GM12878 (cell line): ENCODE results near the gene RNASE7. TPM values are rescaled to one million over a fixed set of nuclear protein-coding genes. Genes with fewer than 3 reads are reported as not detected.

ENCODE experiments used
- ATAC-seq: fragments of 200-7000 bp; cut with Tn5 transposase; 3 replicates; pipeline ENCODE4 v1.9.1; 2020; ENCODE audit warnings: mild to moderate bottlenecking, moderate library complexity
- BruUV-seq: library from RNA; stranded (reverse); fragments of 400-500 nt; replicated peaks from 2 replicates; lab custom pipeline; 2021; lab: Mats Ljungman, UMichigan
- CTCF ChIA-PET: fragments of 300-600 bp; sonication (Branson Sonifier 250); formaldehyde crosslinking; extraction: SDS; loops from one replicate; lab custom pipeline; 2021; ENCODE audit warnings: inconsistent platforms; lab: Yijun Ruan, JAX
- POLR2A ChIA-PET: fragments of 350-600 bp; formaldehyde crosslinking; extraction: SDS; loops from one replicate; lab custom pipeline; 2021; ENCODE audit warnings: inconsistent platforms; lab: Charles Lee
- RAD21 ChIA-PET: fragments of 300-600 bp; sonication (Branson Sonifier 250); formaldehyde crosslinking; loops from one replicate; lab custom pipeline; 2023; ENCODE audit warnings: antibody characterized with exemption; ENCODE audit not compliant: unreplicated experiment; lab: Charles Lee
- SMC1A ChIA-PET: fragments of 300-600 bp; sonication (Branson Sonifier 250); formaldehyde crosslinking; loops from one replicate; lab custom pipeline; 2023; ENCODE audit not compliant: unreplicated experiment, uncharacterized antibody; lab: Charles Lee
- DNase-seq: peaks from one replicate; pipeline ENCODE4 v3.0.0-alpha.2; 2011; ENCODE audit warnings: low read depth, low spot score
- FAIRE-seq: peaks from 3 replicates; lab custom pipeline; 2011; peaks lifted over from hg19 to GRCh38; lab: Jason Lieb, UNC
- H2AFZ ChIP-seq: 2 replicates; pipeline ENCODE4 v1.6.0; 2011; ENCODE audit warnings: low read depth, low read length, control low read depth; ENCODE audit not compliant: control insufficient read depth
- H3K27ac ChIP-seq: 2 replicates; pipeline ENCODE4 v1.5.1; 2011; ENCODE audit warnings: control low read depth; ENCODE audit not compliant: control insufficient read depth, insufficient read depth
- H3K27me3 ChIP-seq, 2 experiments: replicated peaks in 1 of 2; 2 replicates each; pipeline versions ENCODE4 v1.6.0 to v1.6.1; 2011; ENCODE audit warnings: low read length in 1 of 2; ENCODE audit not compliant: control insufficient read depth in 2 of 2, insufficient read depth in 2 of 2
- H3K36me3 ChIP-seq, 2 experiments: 2 replicates each; pipeline ENCODE4 v1.5.1; 2011; ENCODE audit warnings: low read length in 1 of 2; ENCODE audit not compliant: control insufficient read depth in 2 of 2, insufficient read depth in 2 of 2
- H3K4me1 ChIP-seq: 2 replicates; pipeline ENCODE4 v1.6.1; 2011; ENCODE audit warnings: mild to moderate bottlenecking, low read length, moderate library complexity, mixed read lengths; ENCODE audit not compliant: control insufficient read depth, insufficient read depth
- H3K4me2 ChIP-seq: 2 replicates; pipeline ENCODE4 v1.6.0; 2011; ENCODE audit warnings: control low read depth; ENCODE audit not compliant: control insufficient read depth, insufficient read depth
- H3K4me3 ChIP-seq: fragments of 200-600 bp; sonication (generic); 2 replicates; pipeline ENCODE4 v1.5.1; 2016
- H3K79me2 ChIP-seq: 2 replicates; pipeline ENCODE4 v1.6.0; 2011; ENCODE audit warnings: low read length; ENCODE audit not compliant: control insufficient read depth, insufficient read depth
- H3K9ac ChIP-seq: 2 replicates; pipeline ENCODE4 v1.8.0; 2011; ENCODE audit warnings: low read length, control low read depth, mixed read lengths; ENCODE audit not compliant: control insufficient read depth, insufficient read depth
- H3K9me3 ChIP-seq: replicated peaks from 3 replicates; pipeline ENCODE4 v1.5.1; 2011; ENCODE audit warnings: mild to moderate bottlenecking, low read length; ENCODE audit not compliant: control insufficient read depth, insufficient read depth
- H4K20me1 ChIP-seq: 2 replicates; pipeline ENCODE4 v1.6.0; 2011; ENCODE audit not compliant: control insufficient read depth, insufficient read depth
- BCL3 ChIP-seq: IDR thresholded peaks from 2 replicates; pipeline ENCODE4 v1.6.1; 2011; ENCODE audit warnings: borderline replicate concordance, low read depth, mild to moderate bottlenecking, moderate library complexity, low read length; ENCODE audit not compliant: insufficient read depth, poor library complexity, severe bottlenecking
- JUNB ChIP-seq: IDR thresholded peaks from 2 replicates; pipeline ENCODE4 v1.6.1; 2016; ENCODE audit warnings: antibody characterized with exemption, mild to moderate bottlenecking
- MTA2 ChIP-seq: fragments of 450-650 bp; IDR thresholded peaks from 2 replicates; pipeline ENCODE4 v1.6.1; 2016; ENCODE audit warnings: low read depth, mild to moderate bottlenecking, moderate library complexity
- MYB ChIP-seq: fragments of 150-350 bp; IDR thresholded peaks from 2 replicates; pipeline ENCODE4 v1.6.1; 2014; ENCODE audit warnings: mild to moderate bottlenecking, low read depth, low read length, borderline replicate concordance
- POLR2AphosphoS2 ChIP-seq: IDR thresholded peaks from 2 replicates; pipeline ENCODE4 v1.6.1; 2011; ENCODE audit warnings: low read depth, mild to moderate bottlenecking, low read length, improper control_type of control experiment, moderate library complexity
- SREBF1 ChIP-seq: IDR thresholded peaks from 2 replicates; pipeline ENCODE4 v1.6.1; 2012; ENCODE audit warnings: mild to moderate bottlenecking, low read length
- STAT3 ChIP-seq: IDR thresholded peaks from 2 replicates; pipeline ENCODE4 v1.6.1; 2011; ENCODE audit warnings: low read depth, low read length, improper control_type of control experiment
- TAF1 ChIP-seq: IDR thresholded peaks from 2 replicates; pipeline ENCODE4 v1.6.1; 2011; ENCODE audit warnings: mild to moderate bottlenecking, low read depth, low read length, borderline replicate concordance
- WGBS: methylation state at CpG from one replicate; pipeline ENCODE4 v1.1.6; 2016; ENCODE audit warnings: low lambda C conversion rate; ENCODE audit not compliant: insufficient replicate concordance, insufficient coverage; ENCODE audit errors: missing lambda C conversion rate; 5-methylcytosine and 5-hydroxymethylcytosine counted together
- in situ Hi-C: fragments of 300-500 bp; cut with MboI; formaldehyde crosslinking; loops from 9 replicates; pipeline ENCODE4 v1.14.3; 2018; ENCODE audit warnings: mixed read lengths
- intact Hi-C: fragments of 100-400 bp; cut with micrococcal nuclease; formaldehyde crosslinking; loops from one replicate; pipeline ENCODE4 v1.14.2; 2022; ENCODE audit not compliant: unreplicated experiment
- polyA plus RNA-seq, 11 experiments: library from polyadenylated mRNA; depleted of rRNA in 4 of 11; unstranded in 6 of 11; stranded (reverse) in 5 of 11; fragments of >200 nt; fragmentation: Nextera tagmentation in 4 of 11; fragmentation: Illumina TruSeq in 1 of 11; extraction: Ambion mirVana in 4 of 11; extraction: Trizol in 1 of 11; gene quantifications; 1 replicate in 1 of 11; 2 replicates in 10 of 11; pipeline versions ENCODE4 v1.2.1 to v1.2.3, GENCODE V29; 2011 to 2016; ENCODE audit warnings: inconsistent platforms in 2 of 11, missing spikeins in 2 of 11, low read depth in 1 of 11
- total RNA-seq, 4 experiments: library from RNA; depleted of rRNA in 3 of 4; stranded (reverse); fragments of >200 nt in 3 of 4; fragmentation: Illumina TruSeq in 1 of 4; extraction: Trizol in 1 of 4; gene quantifications; 2 replicates each; pipeline versions ENCODE4 v1.2.1 to v1.2.3, GENCODE V29; 2013 to 2021

RNASE7 gene
- total and polyA plus RNA-seq, 10 of the 15 experiments (the other 5 are each of a cell fraction or from before 2014, with no cell fraction given), result not detected

- peaks cover 0 to 1% of the 10 kb centered on the region in 2 experiments; a peak in 1 of 4 replicates for H3K27me3 ChIP-seq
- FAIRE-seq (no peak), ATAC-seq (no peak), DNase-seq (no peak)
- CTCF ChIA-PET, result interaction anchor here (0.6 to 1.2 kb wide), 3 partner anchors 27 to 121 kb away, joined by 3 to 4 read pairs (median 4); no protein-coding TSS in a partner anchor
- SMC1A ChIA-PET, result no interaction called here
- intact Hi-C loops (no loop called here), in situ Hi-C loops (no loop called here)
- no peak overlapping the region for H2AFZ ChIP-seq
- no peaks in the 10 kb centered on the region for H3K9me3 ChIP-seq
- no peaks in the 10 kb centered on the region for H3K36me3 ChIP-seq
- no peak for TF ChIP-seq MYB
- no peak for TF ChIP-seq JUNB
- TF ChIP-seq BCL3, result no peak
- no peak for TF ChIP-seq TAF1
- TF ChIP-seq SREBF1, result no peak
- TF ChIP-seq MTA2, result no peak
- TF ChIP-seq POLR2AphosphoS2, result no peak
- TF ChIP-seq STAT3, result no peak
- no peak overlapping the region for H3K4me3 ChIP-seq
- no peaks in the 10 kb centered on the region for H4K20me1 ChIP-seq
- H3K9ac ChIP-seq, result no peak overlapping the region
- RAD21 ChIA-PET, result interaction anchor here (1.9 kb wide), 1 partner anchor 44 kb away, joined by 7 read pairs; no protein-coding TSS in a partner anchor
- no peak overlapping the region for H3K27ac ChIP-seq
- no peak overlapping the region for H3K4me2 ChIP-seq
- POLR2A ChIA-PET, result no interaction called here
- no TSS peak for BruUV-seq
- WGBS, result 24% methylated on average over 5 of the region's 5 CpGs
- H3K4me1 ChIP-seq, result no peaks in the 10 kb centered on the region
- H3K79me2 ChIP-seq, result no peaks in the 10 kb centered on the region
Measured at GRCh38 chr14:21058903-21059302, 16.7 kb downstream of the RNASE7 start.
